GM12872 (cell line): Measurements from ENCODE around the gene ACOXL.

ENCODE experiments used
- TF ChIP-seq, protein P1 (sequence below): IDR thresholded peaks from 3 replicates; pipeline ENCODE4 v1.5.1; 2011; ENCODE audit warnings: low read depth, mild to moderate bottlenecking, low read length, moderate library complexity; ENCODE audit not compliant: insufficient read depth

ACOXL gene

DNA sequence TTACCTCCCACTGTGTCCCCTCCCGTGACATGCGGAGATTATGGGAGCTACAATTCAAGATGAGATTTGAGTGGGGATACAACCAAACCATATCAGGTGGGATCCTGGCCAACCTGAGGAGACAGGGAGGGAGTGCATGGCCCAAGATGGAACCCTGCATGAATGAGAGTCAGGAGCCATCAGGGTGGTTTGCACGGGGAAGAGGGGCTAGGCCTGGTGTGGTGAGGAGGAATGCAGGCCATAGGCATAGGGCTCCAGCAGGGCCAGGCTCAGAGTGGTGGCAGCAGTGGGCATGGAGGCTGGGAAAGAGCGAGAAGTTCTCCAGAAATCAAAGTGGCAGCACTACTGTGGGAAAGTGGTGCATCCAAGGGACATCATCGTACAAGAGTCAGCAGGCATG is 314.3 kb downstream of the ACOXL start:
- TF ChIP-seq, protein P1, sequence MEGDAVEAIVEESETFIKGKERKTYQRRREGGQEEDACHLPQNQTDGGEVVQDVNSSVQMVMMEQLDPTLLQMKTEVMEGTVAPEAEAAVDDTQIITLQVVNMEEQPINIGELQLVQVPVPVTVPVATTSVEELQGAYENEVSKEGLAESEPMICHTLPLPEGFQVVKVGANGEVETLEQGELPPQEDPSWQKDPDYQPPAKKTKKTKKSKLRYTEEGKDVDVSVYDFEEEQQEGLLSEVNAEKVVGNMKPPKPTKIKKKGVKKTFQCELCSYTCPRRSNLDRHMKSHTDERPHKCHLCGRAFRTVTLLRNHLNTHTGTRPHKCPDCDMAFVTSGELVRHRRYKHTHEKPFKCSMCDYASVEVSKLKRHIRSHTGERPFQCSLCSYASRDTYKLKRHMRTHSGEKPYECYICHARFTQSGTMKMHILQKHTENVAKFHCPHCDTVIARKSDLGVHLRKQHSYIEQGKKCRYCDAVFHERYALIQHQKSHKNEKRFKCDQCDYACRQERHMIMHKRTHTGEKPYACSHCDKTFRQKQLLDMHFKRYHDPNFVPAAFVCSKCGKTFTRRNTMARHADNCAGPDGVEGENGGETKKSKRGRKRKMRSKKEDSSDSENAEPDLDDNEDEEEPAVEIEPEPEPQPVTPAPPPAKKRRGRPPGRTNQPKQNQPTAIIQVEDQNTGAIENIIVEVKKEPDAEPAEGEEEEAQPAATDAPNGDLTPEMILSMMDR, result no peak

DNA sequence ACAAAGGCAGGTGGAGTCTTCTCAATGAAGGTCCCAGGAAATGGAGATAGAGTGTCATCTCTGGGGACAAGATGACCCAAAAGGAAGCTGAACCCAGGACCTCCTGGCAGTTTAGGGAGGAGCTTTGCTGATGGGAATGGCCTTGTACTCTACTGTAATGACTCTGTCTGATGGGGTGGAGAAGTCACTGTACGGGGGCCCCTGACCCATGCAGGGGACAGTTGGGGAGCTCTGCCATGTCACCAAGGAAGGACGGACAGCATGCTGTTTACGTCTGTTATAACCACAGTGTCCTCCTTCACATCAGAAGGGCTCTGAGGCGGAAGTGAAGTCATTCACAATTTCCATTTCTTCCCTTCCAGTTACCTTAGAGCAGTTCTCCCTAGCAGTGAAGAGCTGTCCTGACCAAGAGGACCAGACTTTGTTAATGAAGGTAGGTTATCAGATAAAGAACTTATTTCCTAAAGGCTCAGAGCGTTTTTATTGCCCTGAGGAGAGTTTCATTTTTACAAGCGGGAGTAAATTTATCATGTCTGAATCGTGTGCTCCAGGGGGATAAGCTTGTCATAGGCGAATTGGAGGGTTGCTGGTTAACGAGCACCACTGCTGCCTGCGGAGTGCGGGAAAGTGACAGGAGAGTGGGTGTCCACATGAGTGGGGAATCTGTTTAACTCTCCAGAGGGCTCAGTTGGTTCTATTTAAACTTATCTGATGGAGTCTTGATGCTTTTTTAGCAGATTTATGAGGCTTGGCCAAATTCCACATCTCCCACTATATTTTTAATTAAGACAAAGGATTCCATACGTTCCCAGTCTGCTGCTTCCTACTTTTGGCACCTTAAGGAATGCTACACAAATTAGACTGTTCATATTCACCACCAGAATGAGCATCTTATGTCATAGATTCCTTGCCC is 316.7 kb downstream of the ACOXL start:
- TF ChIP-seq, protein P1, result no peak

DNA sequence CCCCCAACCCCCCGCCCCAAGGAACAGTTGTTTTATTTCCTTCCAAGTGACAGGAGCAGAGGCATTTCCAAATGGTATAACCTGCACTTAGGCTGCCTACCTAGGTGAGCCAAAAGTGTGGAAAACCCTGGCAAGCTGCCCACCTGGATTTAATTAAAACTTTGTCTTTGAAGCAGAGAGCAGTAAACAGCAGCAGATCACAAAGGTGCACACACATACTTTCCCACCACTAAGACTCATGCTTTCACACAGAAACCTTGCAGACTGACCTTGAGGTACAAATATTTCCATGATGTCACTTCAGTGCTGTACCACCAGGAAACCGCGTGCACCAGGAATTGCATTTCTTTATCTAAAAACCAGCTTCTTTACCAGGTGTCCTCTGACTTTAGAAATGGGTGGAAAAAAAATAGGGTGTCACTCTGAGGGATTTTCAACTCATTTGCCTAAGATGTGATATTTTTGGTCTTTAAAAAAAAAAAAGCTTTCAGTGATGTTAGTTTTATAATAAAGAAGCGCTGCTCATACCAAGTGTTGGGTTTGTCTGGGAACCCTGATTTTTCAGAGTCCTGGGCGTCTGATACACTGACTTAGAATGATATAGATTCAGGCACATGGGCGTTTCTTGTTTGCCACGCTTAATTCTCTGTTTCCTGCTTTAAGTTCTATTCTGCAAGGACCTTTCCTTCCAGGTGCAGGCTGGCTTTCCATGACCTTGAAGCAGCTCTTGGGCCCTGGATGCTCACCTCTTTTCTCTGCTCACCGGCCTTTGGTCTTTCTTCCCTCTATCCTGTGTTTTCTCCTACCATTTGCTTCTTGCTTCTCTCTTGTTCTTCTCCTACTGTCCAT is 317.6 kb downstream of the ACOXL start:
- TF ChIP-seq, protein P1, result no peak

DNA sequence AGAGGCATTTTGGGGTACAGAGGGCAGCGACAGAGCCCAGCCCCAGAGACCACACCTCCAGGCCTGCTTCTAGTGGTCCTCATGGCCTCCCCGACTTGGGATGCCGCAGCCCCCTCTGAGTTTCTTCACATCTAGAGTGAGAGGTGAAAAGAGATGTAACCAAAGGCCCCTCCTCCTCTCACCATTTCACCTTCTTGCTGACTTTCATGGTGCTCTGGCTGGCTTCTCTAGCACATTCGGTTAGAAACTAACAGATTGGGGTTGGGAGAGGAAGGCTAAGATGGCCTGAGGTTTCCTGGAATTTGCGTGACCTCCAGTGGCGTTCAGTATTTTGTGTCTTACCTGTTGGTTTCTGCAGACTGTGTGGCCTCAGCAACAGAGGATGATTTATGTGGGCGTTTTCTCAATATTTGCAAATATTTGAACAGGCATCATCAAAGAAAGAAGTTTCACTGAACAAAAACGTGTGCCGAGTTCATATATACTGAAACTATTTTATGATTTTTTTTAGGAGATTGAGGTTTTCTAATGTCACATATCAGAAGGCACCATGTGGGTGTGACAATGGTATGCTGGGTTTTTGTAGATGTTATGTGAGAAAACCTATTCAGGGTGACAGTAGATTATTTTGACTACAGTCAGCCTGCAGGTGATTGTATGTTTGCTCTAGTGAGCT is 318.5 kb downstream of the ACOXL start:
- TF ChIP-seq, protein P1, result no peak

DNA sequence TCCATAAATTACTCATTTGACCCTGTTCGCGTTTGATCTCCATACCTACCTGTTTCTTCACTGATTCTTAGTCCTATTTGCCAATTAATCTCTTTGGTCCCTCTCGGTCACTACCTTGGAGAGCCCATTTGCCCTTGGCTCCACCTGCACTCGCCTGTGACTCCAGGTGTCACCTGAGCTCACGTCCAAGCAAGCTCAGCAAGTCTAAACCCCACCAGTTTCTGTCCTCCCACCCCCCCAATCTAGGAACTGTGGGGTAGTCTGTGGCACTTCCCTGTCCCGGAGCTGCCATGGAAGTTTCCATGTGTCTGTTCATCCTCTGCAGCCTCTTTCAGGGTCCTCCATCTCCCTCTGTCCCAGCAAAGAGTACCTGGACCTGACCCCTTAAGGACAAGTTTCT is 320.2 kb downstream of the ACOXL start:
- TF ChIP-seq, protein P1, result no peak

DNA sequence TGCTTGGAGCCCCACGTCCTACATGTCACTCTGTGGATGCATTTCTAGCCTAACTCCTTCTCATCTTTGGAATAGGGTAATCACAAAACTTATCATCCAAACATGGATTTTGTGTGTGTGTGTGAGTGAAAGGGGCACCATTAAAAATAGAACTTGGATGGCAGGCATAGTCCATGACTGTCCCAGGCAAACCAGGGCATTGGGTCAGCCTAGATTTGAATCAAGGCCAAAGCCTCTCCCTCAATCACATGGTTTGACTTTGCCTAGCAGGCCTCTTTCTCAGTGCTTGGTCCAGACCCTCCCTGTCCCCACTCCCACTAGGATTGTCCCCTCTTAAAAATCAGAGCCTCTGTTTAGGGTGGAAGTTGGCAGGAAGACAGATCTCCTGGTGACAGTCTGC is 320.9 kb downstream of the ACOXL start:
- TF ChIP-seq, protein P1, result no peak
